ENCODE measurements around the gene MEIG1.

DNA sequence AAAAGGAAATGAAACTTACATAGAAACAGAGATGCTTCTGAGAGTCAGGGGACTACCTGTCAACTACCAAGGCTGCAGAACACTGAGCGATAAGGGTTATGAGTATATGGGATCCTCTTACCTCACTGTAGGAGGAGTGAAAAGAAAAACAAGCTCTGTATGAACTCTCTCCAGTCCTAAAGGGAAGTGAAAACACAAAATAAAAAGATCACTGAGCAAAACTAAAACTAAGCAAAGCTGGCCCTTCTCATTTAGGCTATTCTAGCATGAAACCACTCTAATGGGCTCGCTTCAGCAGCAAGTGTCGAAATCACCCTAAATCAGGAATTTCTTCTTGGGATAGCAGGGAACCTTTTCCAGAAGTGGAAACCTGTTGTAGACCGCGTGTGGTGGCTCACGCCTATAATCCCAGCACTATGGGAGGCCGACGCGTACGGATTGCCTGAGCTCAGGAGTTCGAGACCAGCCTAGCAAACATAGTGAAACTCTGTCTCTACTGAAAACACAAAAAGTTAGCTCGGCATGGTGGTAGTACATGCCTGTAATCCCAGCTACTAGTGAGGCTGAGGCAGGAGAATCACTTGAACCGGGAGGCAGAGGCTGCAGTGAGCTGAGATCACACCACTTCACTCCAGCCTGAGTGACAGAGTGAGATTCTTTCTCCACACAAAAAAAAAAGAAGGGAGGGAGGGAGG, 32.3 kb upstream of the MEIG1 start:
- TF ChIP-seq CTCF (IDR thresholded peaks at IDR 0.05): no peak
- TF ChIP-seq REST (IDR thresholded peaks at IDR 0.05; ENCODE audit: insufficient read depth in 1 of 2, low read depth in 2 of 2, low read length in 1 of 2): no peak
- TF ChIP-seq POLR2AphosphoS5 (IDR thresholded peaks at IDR 0.05; ENCODE audit: low read depth, low read length): no peak
